Measurements from ENCODE around the gene CNTRL.

The CNTRL gene

GRCh38 chr9:121218357-121219027 lies 143.7 kb downstream of the CNTRL start:
- peaks cover 7% of the 10 kb centered on the region for H3K27me3 Mint-ChIP-seq (ENCODE audit: low read depth, poor library complexity)
- no peak overlapping the region for H3K27ac Mint-ChIP-seq
- H3K4me1 Mint-ChIP-seq, result peaks cover 20% of the 10 kb centered on the region
- H3K4me3 Mint-ChIP-seq, result no peak overlapping the region
- H3K36me3 Mint-ChIP-seq (ENCODE audit: low read depth), result no peaks in the 10 kb centered on the region
- no peaks in the 10 kb centered on the region for H3K9me3 Mint-ChIP-seq
- TF ChIP-seq, protein P1, sequence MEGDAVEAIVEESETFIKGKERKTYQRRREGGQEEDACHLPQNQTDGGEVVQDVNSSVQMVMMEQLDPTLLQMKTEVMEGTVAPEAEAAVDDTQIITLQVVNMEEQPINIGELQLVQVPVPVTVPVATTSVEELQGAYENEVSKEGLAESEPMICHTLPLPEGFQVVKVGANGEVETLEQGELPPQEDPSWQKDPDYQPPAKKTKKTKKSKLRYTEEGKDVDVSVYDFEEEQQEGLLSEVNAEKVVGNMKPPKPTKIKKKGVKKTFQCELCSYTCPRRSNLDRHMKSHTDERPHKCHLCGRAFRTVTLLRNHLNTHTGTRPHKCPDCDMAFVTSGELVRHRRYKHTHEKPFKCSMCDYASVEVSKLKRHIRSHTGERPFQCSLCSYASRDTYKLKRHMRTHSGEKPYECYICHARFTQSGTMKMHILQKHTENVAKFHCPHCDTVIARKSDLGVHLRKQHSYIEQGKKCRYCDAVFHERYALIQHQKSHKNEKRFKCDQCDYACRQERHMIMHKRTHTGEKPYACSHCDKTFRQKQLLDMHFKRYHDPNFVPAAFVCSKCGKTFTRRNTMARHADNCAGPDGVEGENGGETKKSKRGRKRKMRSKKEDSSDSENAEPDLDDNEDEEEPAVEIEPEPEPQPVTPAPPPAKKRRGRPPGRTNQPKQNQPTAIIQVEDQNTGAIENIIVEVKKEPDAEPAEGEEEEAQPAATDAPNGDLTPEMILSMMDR (IDR thresholded peaks at IDR 0.05), result no peak
- DNase-seq, result no peak

DNA sequence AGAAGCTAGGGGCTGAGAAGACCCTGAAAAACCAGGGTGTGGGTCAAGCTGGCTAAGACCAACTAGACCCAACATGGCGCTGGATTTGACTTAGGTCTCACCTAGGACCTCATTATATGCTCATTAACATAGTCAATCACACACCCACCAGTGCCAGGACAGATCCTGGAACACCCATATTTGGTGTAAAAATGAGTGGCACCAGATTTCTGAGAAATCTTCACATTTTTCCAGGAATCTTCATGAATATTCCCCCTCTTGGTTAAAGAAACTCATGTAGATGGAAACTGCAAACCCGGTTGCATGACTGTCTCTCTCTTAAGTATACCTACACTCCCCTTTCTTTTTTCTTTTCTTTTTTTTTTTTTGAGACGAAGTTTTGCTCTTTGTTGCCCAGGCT lies 144.8 kb downstream of the CNTRL start:
- TF ChIP-seq, protein P1 (IDR thresholded peaks at IDR 0.05), result no peak
- no peak for DNase-seq
- Mint-ChIP-seq H3K27me3 (ENCODE audit: low read depth, poor library complexity) (peaks cover 7% of the 10 kb centered on the region), H3K4me3 (no peak overlapping the region), H3K27ac (no peak overlapping the region), H3K9me3 (no peaks in the 10 kb centered on the region), H3K4me1 (peaks cover 20% of the 10 kb centered on the region), H3K36me3 (ENCODE audit: low read depth) (no peaks in the 10 kb centered on the region)

DNA sequence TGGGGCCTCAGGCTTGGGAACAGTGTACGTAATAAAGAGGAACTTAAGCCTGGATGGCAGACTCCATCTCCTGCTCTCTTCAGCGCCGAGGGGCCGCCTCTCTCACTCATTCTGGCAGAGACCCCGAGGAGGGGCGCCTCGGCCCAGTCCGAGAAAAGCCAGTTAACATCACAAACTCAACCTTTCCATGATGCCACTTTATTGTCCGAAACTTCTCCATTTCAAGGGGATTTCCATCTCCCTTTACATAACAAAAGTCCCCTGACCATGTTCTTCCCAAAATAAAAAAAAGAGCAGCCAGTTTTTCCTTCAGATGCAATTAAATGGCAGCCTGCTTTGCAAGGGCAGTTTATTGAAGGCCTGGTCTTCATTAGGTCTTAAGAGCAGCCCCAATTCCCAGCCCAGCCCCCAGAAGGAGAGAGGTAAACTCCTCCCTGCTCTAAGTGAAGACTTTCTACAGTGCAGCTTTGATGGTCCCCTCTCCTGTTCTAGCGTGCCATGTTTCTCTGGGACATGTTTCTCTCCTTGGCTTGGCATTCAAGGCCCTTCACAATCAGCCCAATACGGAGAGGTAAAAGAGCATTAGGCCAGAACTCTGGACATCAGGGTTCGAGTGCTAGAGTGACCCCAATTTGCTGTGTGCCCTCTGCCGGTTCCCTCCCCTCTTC lies 146.4 kb downstream of the CNTRL start:
- Mint-ChIP-seq H3K36me3 (ENCODE audit: low read depth) (no peaks in the 10 kb centered on the region), H3K9me3 (no peaks in the 10 kb centered on the region), H3K27ac (no peak overlapping the region), H3K27me3 (ENCODE audit: low read depth, poor library complexity) (peaks cover 4% of the 10 kb centered on the region), H3K4me1 (peaks cover 20% of the 10 kb centered on the region), H3K4me3 (peak overlapping the region; percentile 25)
- TF ChIP-seq, protein P1 (IDR thresholded peaks at IDR 0.05), result no peak
- peak; percentile 19 for DNase-seq

DNA sequence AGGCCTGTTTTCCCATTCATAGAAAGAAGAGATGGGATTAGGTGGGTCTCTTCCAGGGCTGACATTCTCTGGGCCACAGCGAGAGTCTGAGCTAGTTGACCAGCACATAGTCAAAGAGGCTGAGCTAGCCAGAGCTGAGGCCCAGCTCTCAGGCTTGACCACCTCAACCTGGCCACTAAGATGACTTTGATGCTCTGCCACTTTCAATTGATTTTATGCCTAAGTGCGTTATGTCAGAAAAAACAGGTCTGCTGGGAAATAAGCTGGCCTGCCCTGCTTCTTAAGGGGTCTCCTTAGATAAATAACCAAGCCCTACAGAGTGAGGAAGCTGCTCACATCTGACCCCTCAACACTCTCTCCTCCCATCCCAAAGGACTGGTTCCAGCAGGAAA lies 146.9 kb downstream of the CNTRL start:
- TF ChIP-seq, protein P1 (IDR thresholded peaks at IDR 0.05), result no peak
- H3K4me1 Mint-ChIP-seq, result peaks cover 20% of the 10 kb centered on the region
- H3K27ac Mint-ChIP-seq, result no peak overlapping the region
- no peaks in the 10 kb centered on the region for H3K36me3 Mint-ChIP-seq (ENCODE audit: low read depth)
- no peak for DNase-seq
- H3K27me3 Mint-ChIP-seq (ENCODE audit: low read depth, poor library complexity), result peaks cover 6% of the 10 kb centered on the region
- H3K9me3 Mint-ChIP-seq, result no peaks in the 10 kb centered on the region
- H3K4me3 Mint-ChIP-seq, result no peak overlapping the region

- Mint-ChIP-seq H3K4me1 (peaks cover 20% of the 10 kb centered on the region), H3K27me3 (ENCODE audit: low read depth, poor library complexity) (peaks cover 6% of the 10 kb centered on the region), H3K36me3 (ENCODE audit: low read depth) (no peaks in the 10 kb centered on the region), H3K9me3 (no peaks in the 10 kb centered on the region), H3K27ac (no peak overlapping the region), H3K4me3 (no peak overlapping the region)
- DNase-seq, result peak; percentile 13
- TF ChIP-seq, protein P1 (IDR thresholded peaks at IDR 0.05), result peak; percentile 69
Measured at GRCh38 chr9:121222524-121223171, 147.9 kb downstream of the CNTRL start.

All from nephron progenitor cell (in vitro differentiated cells).